ENCODE results near the gene TMEM47. TPM values are rescaled to one million over a fixed set of nuclear protein-coding genes. Genes with fewer than 3 reads are reported as not detected.
A peak's percentile ranks its signal among the peaks of the same experiment; 100 is the strongest.

TMEM47 gene
- total RNA-seq, result 24.8 TPM
- long read RNA-seq, full-length matches to known transcripts, result 66 of 68 reads
- long read RNA-seq, partial matches to known transcripts, result 0 of 68 reads
- long read RNA-seq, other reads (novel, unspliced or antisense), result 2 of 68 reads

- DNase-seq (peak; percentile 72), ATAC-seq (peak; percentile 98 to 99)
- Histone ChIP-seq H3K9me3 (no peaks in the 10 kb centered on the region), H3K4me1 (no peaks in the 10 kb centered on the region), H3K4me3 (peak within 1 kb of the TSS; percentile 55), H3K36me3 (no peaks in the 10 kb centered on the region), H3K27me3 (ENCODE audit: low read depth) (no peaks in the 10 kb centered on the region), H3K27ac (peak within 1 kb of the TSS; percentile 58)
- no peak for TF ChIP-seq CTCF (IDR thresholded peaks at IDR 0.05)
- intact Hi-C loops (cut with DNase I), result no loop called here
Observed at GRCh38 chrX:34656842-34657725, at the start of gene TMEM47. Gene TMEM47, minus strand, starts transcription at chrX:34657285. Its CDS starts 256 bp downstream, at chrX:34657029.

GRCh38 chrX:34687095-34687494, 30.0 kb upstream of the TMEM47 start:
- Histone ChIP-seq H3K27ac (no peak overlapping the region), H3K9me3 (no peaks in the 10 kb centered on the region), H3K4me3 (no peak overlapping the region), H3K36me3 (no peaks in the 10 kb centered on the region), H3K4me1 (no peaks in the 10 kb centered on the region), H3K27me3 (ENCODE audit: low read depth) (no peaks in the 10 kb centered on the region)
- no peak for TF ChIP-seq CTCF (IDR thresholded peaks at IDR 0.05)
- no peak for DNase-seq
- ATAC-seq, result no peak
- intact Hi-C loops (cut with DNase I), result no loop called here

- intact Hi-C loops (cut with DNase I), result no loop called here
Observed at GRCh38 chrX:34659575-34659974, 2.5 kb upstream of the TMEM47 start.

GRCh38 chrX:34658326-34658725, 1.2 kb upstream of the TMEM47 start:
- H3K27me3 ChIP-seq (ENCODE audit: low read depth), result no peaks in the 10 kb centered on the region
- intact Hi-C loops (cut with DNase I), result no loop called here
- H3K36me3 ChIP-seq, result no peaks in the 10 kb centered on the region
- no peak overlapping the region for H3K4me3 ChIP-seq
- no peaks in the 10 kb centered on the region for H3K9me3 ChIP-seq
- no peak for TF ChIP-seq CTCF (IDR thresholded peaks at IDR 0.05)
- DNase-seq (no peak), ATAC-seq (no peak)
- H3K4me1 ChIP-seq, result no peaks in the 10 kb centered on the region
- H3K27ac ChIP-seq, result no peak overlapping the region

More at GRCh38 chrX:34659575-34659974, 2.5 kb upstream of the TMEM47 start:
- Histone ChIP-seq H3K4me1 (no peaks in the 10 kb centered on the region), H3K36me3 (no peaks in the 10 kb centered on the region), H3K4me3 (no peak overlapping the region), H3K27ac (no peak overlapping the region), H3K27me3 (ENCODE audit: low read depth) (no peaks in the 10 kb centered on the region), H3K9me3 (no peaks in the 10 kb centered on the region)
- ATAC-seq, result no peak
- no peak for TF ChIP-seq CTCF (IDR thresholded peaks at IDR 0.05)
- DNase-seq, result no peak

GRCh38 chrX:34657726-34658070, 613 bp upstream of the TMEM47 start:
- ATAC-seq, result no peak
- TF ChIP-seq CTCF (IDR thresholded peaks at IDR 0.05), result no peak
- intact Hi-C loops (cut with DNase I), result no loop called here

More at GRCh38 chrX:34657726-34658070, 613 bp upstream of the TMEM47 start:
- no peak for DNase-seq
- no peaks in the 10 kb centered on the region for H3K9me3 ChIP-seq
- H3K27me3 ChIP-seq (ENCODE audit: low read depth), result no peaks in the 10 kb centered on the region
- H3K27ac ChIP-seq, result no peak overlapping the region
- H3K4me1 ChIP-seq, result no peaks in the 10 kb centered on the region
- peak overlapping the region; percentile 55 for H3K4me3 ChIP-seq
- no peaks in the 10 kb centered on the region for H3K36me3 ChIP-seq

Data from lower lobe of right lung (tissue), 2 donors.